Astrocyte of the cerebellum (primary cell): ENCODE measurements around the gene MROH9.

Experiments used
- DNase-seq: peaks from one replicate; pipeline ENCODE4 v3.0.0-alpha.2; 2011; ENCODE audit warnings: low read depth
- H3K4me3 ChIP-seq: 2 replicates; pipeline ENCODE4 v1.5.1; 2011; ENCODE audit warnings: mild to moderate bottlenecking, low read depth, low read length, moderate library complexity
- CTCF ChIP-seq: IDR thresholded peaks from 2 replicates; pipeline ENCODE4 v1.5.1; 2012; ENCODE audit warnings: low read length, low read depth, moderate library complexity, mild to moderate bottlenecking; ENCODE audit errors: missing control alignments
- in situ Hi-C: cut with HindIII; loops from 2 replicates; pipeline ENCODE4 v1.10.0; 2017; ENCODE audit warnings: low sequenced_read_pairs

Gene MROH9

DNA sequence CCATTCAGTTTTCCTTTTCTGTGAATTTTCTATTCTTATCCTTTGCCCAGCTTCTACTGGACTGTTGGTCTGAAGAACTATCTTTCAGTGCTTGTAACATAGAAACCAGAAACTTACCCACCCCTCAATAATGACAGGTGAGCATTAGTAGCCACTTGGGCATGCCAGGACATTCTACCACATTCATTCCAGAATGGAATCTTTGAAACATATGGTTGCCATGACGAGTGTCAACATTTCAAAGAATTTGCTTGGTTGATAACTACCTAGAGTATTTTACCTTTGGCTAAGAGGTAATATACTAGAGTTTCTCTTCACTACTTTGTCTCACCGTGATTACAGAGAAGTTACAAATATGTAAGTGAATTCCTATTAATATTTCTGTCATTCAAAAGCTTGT lies at the start of gene MROH9:
Gene MROH9 (plus strand): TSS at position 304 of the 400 bp plus-strand sequence. CDS start 10,023 bp downstream, outside the sequence.
- no peak for TF ChIP-seq CTCF
- no peak within 1 kb of the TSS for H3K4me3 ChIP-seq
- in situ Hi-C loops = no loop called here
- DNase-seq = no peak

DNA sequence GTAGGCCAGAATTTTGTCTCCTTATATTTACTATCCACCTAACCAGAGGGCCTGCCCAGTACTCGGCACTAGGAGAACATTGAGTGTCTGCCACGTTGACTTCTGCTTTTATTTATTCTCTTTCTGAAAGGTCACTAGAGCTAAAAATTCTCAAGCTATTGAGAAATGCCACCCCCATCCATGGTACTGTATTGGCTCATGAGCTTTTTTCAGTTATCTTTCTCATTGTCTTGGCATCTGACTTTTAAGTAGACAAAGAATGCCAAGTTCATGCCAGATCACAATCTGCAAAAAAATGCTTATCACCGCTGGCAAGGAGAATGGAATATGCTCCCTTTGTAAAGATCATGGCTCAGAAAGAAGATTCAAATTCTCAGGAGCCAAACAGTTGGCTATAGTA lies 49.8 kb upstream of the MROH9 start:
- TF ChIP-seq CTCF = no peak
- in situ Hi-C loops = no loop called here
- H3K4me3 ChIP-seq = no peak overlapping the region
- DNase-seq = no peak

GRCh38 chr1:170886460-170886859 lies 48.9 kb upstream of the MROH9 start:
- TF ChIP-seq CTCF = no peak
- no peak for DNase-seq
- in situ Hi-C loops = no loop called here
- no peak overlapping the region for H3K4me3 ChIP-seq

GRCh38 chr1:170887726-170888125 lies 47.6 kb upstream of the MROH9 start:
- in situ Hi-C loops = no loop called here
- no peak for TF ChIP-seq CTCF
- no peak overlapping the region for H3K4me3 ChIP-seq
- no peak for DNase-seq

DNA sequence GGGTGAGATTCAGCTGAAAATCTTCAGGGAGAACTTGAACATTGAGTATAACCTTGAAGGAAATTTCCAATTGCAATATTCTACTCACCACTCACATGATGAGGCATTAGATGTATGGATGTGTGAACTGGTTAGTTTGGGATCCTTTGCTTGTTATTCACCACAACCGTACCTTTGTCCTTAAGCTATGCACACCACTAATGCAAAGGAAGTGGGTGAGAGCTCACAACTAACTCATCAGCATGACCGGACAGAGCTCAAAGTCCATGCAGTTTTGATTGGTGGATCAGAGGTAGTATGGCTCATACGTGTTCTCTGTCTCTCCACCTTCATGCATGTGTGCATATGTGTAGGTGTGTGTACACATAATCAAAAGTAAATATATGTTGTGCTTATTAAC lies 43.5 kb upstream of the MROH9 start:
- in situ Hi-C loops = no loop called here
- no peak for TF ChIP-seq CTCF
- DNase-seq = no peak

GRCh38 chr1:170893655-170894297 lies 41.6 kb upstream of the MROH9 start:
- TF ChIP-seq CTCF = no peak
- in situ Hi-C loops = no loop called here
- no peak for DNase-seq
- H3K4me3 ChIP-seq = no peak overlapping the region

More for the DNA sequence above, 43.5 kb upstream of the MROH9 start:
- H3K4me3 ChIP-seq = no peak overlapping the region
